ENCODE measurements around the gene ACSS3.

- TF ChIP-seq CTCF (IDR thresholded peaks at IDR 0.05): no peak
- no peak for TF ChIP-seq POLR2A (IDR thresholded peaks at IDR 0.05)
- TF ChIP-seq EP300 (IDR thresholded peaks at IDR 0.05): no peak
Observed at GRCh38 chr12:81216739-81217138, 138.9 kb downstream of the ACSS3 start.
